ENCODE results near the gene CD81. TPM values are rescaled to one million over a fixed set of nuclear protein-coding genes. Genes with fewer than 3 reads are reported as not detected.

Gene CD81
- total and polyA plus RNA-seq, 9 of the 15 experiments (the other 6 are each of a cell fraction or from before 2014, with no cell fraction given), result 2.4 to 189 (median 61.7) TPM

GRCh38 chr11:2404735-2405196 is 27.7 kb downstream of the CD81 start:
- in situ Hi-C loops (cut with MboI) (no loop called here), intact Hi-C loops (cut with micrococcal nuclease) (loop anchor here (5.0 kb wide), 1 partner anchor 97 kb away; no protein-coding TSS in a partner anchor)
- FAIRE-seq (no peak), DNase-seq (ENCODE audit: extremely low read depth in 1 of 4, low spot score in 3 of 4) (no peak), ATAC-seq (no peak)
- Histone ChIP-seq H3K27ac (ENCODE audit: extremely low read depth, low read depth, low read length) (no peak overlapping the region), H3K9me1 (ENCODE audit: control insufficient read depth, insufficient read depth, low read length) (no peaks in the 10 kb centered on the region), H4K20me1 (replicated peaks; ENCODE audit: control insufficient read depth, insufficient read depth, low read length) (peaks cover 3% of the 10 kb centered on the region; the same call in 1 of the 2 replicates), H3K9ac (ENCODE audit: insufficient read depth in 1 of 2, low read depth in 2 of 2, low read length in 2 of 2) (peak overlapping the region in 1 of 2 experiments; percentile 45; a peak in 1 of 4 replicates), H3K27me3 (ENCODE audit: control insufficient read depth in 2 of 2, insufficient read depth in 2 of 2, low read length in 2 of 2) (peaks cover 15 to 33% of the 10 kb centered on the region in 2 experiments; a peak in 3 of 5 replicates), H3K4me2 (ENCODE audit: insufficient read depth, low read length) (no peak overlapping the region), H2AFZ (ENCODE audit: low read depth, low read length) (no peak overlapping the region), H3K79me2 (ENCODE audit: control insufficient read depth, insufficient read depth, low read length) (peaks cover 20% of the 10 kb centered on the region), H3K4me1 (replicated peaks in 1 of 2; ENCODE audit: control insufficient read depth in 2 of 2, insufficient read depth in 2 of 2, low read length in 2 of 2) (peaks cover 5 to 72% of the 10 kb centered on the region in 2 experiments; a peak in 3 of 5 replicates), H3K36me3 (ENCODE audit: control insufficient read depth, insufficient read depth, low read length) (peaks cover 21% of the 10 kb centered on the region; the same call in 1 of the 3 replicates), H3K4me3 (no peak overlapping the region), H3K9me3 (replicated peaks; ENCODE audit: control insufficient read depth, insufficient read depth, low read depth, low read length) (no peaks in the 10 kb centered on the region)
- BruUV-seq (replicated peaks), result no TSS peak
- TF ChIP-seq RBFOX2 (IDR thresholded peaks at IDR 0.05; ENCODE audit: low read depth, low read length) (peak; percentile 26; the same call in 1 of the 2 replicates), POLR2G (IDR thresholded peaks at IDR 0.05; ENCODE audit: low read depth, low read length) (peak; percentile 64), KLF13 (tag; IDR thresholded peaks at IDR 0.05; ENCODE audit: borderline replicate concordance, low read depth) (no peak), KDM5B (IDR thresholded peaks at IDR 0.05; ENCODE audit: insufficient replicate concordance, low read depth, low read length) (peak; percentile 0), POLR2A (conservative IDR thresholded peaks at IDR 0.05) (peak; percentile 56; the same call in 1 of the 2 replicates)
- WGBS (ENCODE audit: insufficient coverage, low coverage, missing lambda C conversion rate), result 73% methylated on average over 5 of the region's 12 CpGs
- ChIA-PET CTCF (ENCODE audit: low intra/inter-chr PET ratio) (no interaction called here), POLR2A (interaction anchor here (0.6 to 1.1 kb wide), 6 partner anchors 13 to 999 kb away, joined by 3 read pairs; no protein-coding TSS in a partner anchor)
